Neural cell (in vitro differentiated cells): ENCODE measurements around the gene DLG5. TPM values are rescaled to one million over a fixed set of nuclear protein-coding genes. Genes with fewer than 3 reads are reported as not detected.

Experiments
- H2AFZ ChIP-seq: fragments of 200-600, 300-800 bp; sonication (generic), shearing (Covaris generic); 2 replicates; pipeline ENCODE4 v1.6.0; 2014; ENCODE audit warnings: low read depth, mild to moderate bottlenecking, antibody characterized with exemption, low read length, moderate library complexity
- H3F3A ChIP-seq: fragments of 200-600 bp; shearing (Covaris generic); 2 replicates; pipeline ENCODE4 v1.6.1; 2016; ENCODE audit warnings: mild to moderate bottlenecking, moderate library complexity, mixed read lengths, antibody characterized with exemption, low read length; ENCODE audit not compliant: insufficient read depth, poor library complexity, severe bottlenecking
- H3K27ac ChIP-seq: fragments of 200-600, 300-800 bp; sonication (generic), shearing (Covaris generic); 2 replicates; pipeline ENCODE4 v1.5.1; 2014; ENCODE audit warnings: mild to moderate bottlenecking, low read length, moderate library complexity
- H3K27me3 ChIP-seq: fragments of 300-800, 200-600 bp; sonication (generic), shearing (Covaris generic); 2 replicates; pipeline ENCODE4 v1.6.0; 2014; ENCODE audit warnings: mild to moderate bottlenecking, low read depth, low read length, moderate library complexity; ENCODE audit not compliant: insufficient read depth
- H3K36me3 ChIP-seq: fragments of 300-800, 200-600 bp; sonication (generic), shearing (Covaris generic); 2 replicates; pipeline ENCODE4 v1.5.1; 2014; ENCODE audit warnings: mild to moderate bottlenecking, antibody characterized with exemption, low read length, moderate library complexity; ENCODE audit not compliant: insufficient read depth
- H3K4me2 ChIP-seq: fragments of 300-800, 200-600 bp; sonication (generic), shearing (Covaris generic); 2 replicates; pipeline ENCODE4 v1.6.0; 2014; ENCODE audit warnings: mild to moderate bottlenecking, low read length
- H3K4me3 ChIP-seq: fragments of 300-800, 200-600 bp; sonication (generic), shearing (Covaris generic); 2 replicates; pipeline ENCODE4 v1.5.1; 2014; ENCODE audit warnings: mild to moderate bottlenecking, low read length, moderate library complexity
- H3K79me2 ChIP-seq: fragments of 200-600 bp; shearing (Covaris generic); replicated peaks from 2 replicates; pipeline ENCODE4 v1.6.0; 2014; ENCODE audit warnings: mild to moderate bottlenecking, low read length, moderate library complexity; ENCODE audit not compliant: insufficient read depth
- H3K9ac ChIP-seq: fragments of 300-800, 200-600 bp; sonication (generic), shearing (Covaris generic); 2 replicates; pipeline ENCODE4 v1.6.1; 2016; ENCODE audit warnings: mild to moderate bottlenecking, low read length, mixed read lengths
- H3K9me2 ChIP-seq: fragments of 200-600 bp; shearing (Covaris generic); 2 replicates; pipeline ENCODE4 v1.6.1; 2016; ENCODE audit warnings: mild to moderate bottlenecking, low read length, mixed read lengths; ENCODE audit not compliant: insufficient read depth
- H3K9me3 ChIP-seq: fragments of 200-600, 300-800 bp; sonication (generic), shearing (Covaris generic); 2 replicates; pipeline ENCODE4 v1.6.1; 2016; ENCODE audit warnings: mild to moderate bottlenecking, mixed run types, low read length, moderate library complexity, mixed read lengths
- H4K20me1 ChIP-seq: fragments of 200-600 bp; shearing (Covaris generic); 2 replicates; pipeline ENCODE4 v1.6.1; 2016; ENCODE audit warnings: mild to moderate bottlenecking, mixed run types; ENCODE audit not compliant: insufficient read depth
- EP300 ChIP-seq: fragments of 450-650 bp; conservative IDR thresholded peaks from 2 replicates; pipeline ENCODE4 v1.6.1; 2014; ENCODE audit warnings: antibody characterized with exemption, mild to moderate bottlenecking, moderate library complexity; ENCODE audit not compliant: poor library complexity, severe bottlenecking
- EZH2 ChIP-seq: fragments of 200-600, 300-800 bp; shearing (Covaris generic), sonication (generic); IDR thresholded peaks from 2 replicates; pipeline ENCODE4 v1.6.1; 2014; ENCODE audit warnings: antibody characterized with exemption, low read length, borderline replicate concordance, mild to moderate bottlenecking; ENCODE audit not compliant: insufficient read depth, poor library complexity, severe bottlenecking
- MXI1 ChIP-seq: fragments of 450-650 bp; conservative IDR thresholded peaks from 2 replicates; pipeline ENCODE4 v1.6.1; 2014; ENCODE audit warnings: antibody characterized with exemption, mild to moderate bottlenecking; ENCODE audit not compliant: poor library complexity, severe bottlenecking
- POLR2AphosphoS5 ChIP-seq: IDR thresholded peaks from 2 replicates; pipeline ENCODE4 v1.6.1; 2012
- RAD21 ChIP-seq: fragments of 450-650 bp; conservative IDR thresholded peaks from 2 replicates; pipeline ENCODE4 v1.6.1; 2014; ENCODE audit warnings: antibody characterized with exemption, mild to moderate bottlenecking, moderate library complexity
- REST ChIP-seq: IDR thresholded peaks from 2 replicates; pipeline ENCODE4 v1.6.1; 2012; ENCODE audit warnings: borderline replicate concordance
- SMC3 ChIP-seq: fragments of 450-650 bp; conservative IDR thresholded peaks from 2 replicates; pipeline ENCODE4 v1.6.1; 2014; ENCODE audit warnings: antibody characterized with exemption, mild to moderate bottlenecking, moderate library complexity; ENCODE audit not compliant: poor library complexity
- TAF1 ChIP-seq: IDR thresholded peaks from 2 replicates; pipeline ENCODE4 v1.6.1; 2012; ENCODE audit warnings: low read depth
- polyA plus RNA-seq: library from polyadenylated mRNA; depleted of rRNA; stranded (reverse); fragments of >200 nt; gene quantifications from 2 replicates; pipeline ENCODE4 v1.2.3, GENCODE V29; 2014
- TF ChIP-seq, protein P1 (sequence below): fragments of 450-650 bp; IDR thresholded peaks from 2 replicates; pipeline ENCODE4 v1.5.1; 2014; ENCODE audit warnings: antibody characterized with exemption, mild to moderate bottlenecking, moderate library complexity; ENCODE audit not compliant: poor library complexity, severe bottlenecking

The DLG5 gene
- polyA plus RNA-seq, 1 donor from 2014 or later = 72.9 TPM

GRCh38 chr10:77922055-77922454 is 4.5 kb downstream of the DLG5 start:
- Histone ChIP-seq H3K4me2 (no peak overlapping the region), H4K20me1 (no peaks in the 10 kb centered on the region), H3K9me3 (no peaks in the 10 kb centered on the region), H3K9me2 (no peaks in the 10 kb centered on the region), H3K27me3 (no peaks in the 10 kb centered on the region), H3F3A (no peaks in the 10 kb centered on the region), H3K9ac (no peak overlapping the region), H3K4me3 (no peak overlapping the region), H3K79me2 (peaks cover 87% of the 10 kb centered on the region), H2AFZ (no peak overlapping the region), H3K27ac (no peak overlapping the region), H3K36me3 (no peaks in the 10 kb centered on the region)
- TF ChIP-seq MXI1 (no peak), EZH2 (no peak), SMC3 (no peak), RAD21 (no peak), EP300 (no peak), POLR2AphosphoS5 (no peak), REST (no peak), TAF1 (no peak)
- TF ChIP-seq, protein P1, sequence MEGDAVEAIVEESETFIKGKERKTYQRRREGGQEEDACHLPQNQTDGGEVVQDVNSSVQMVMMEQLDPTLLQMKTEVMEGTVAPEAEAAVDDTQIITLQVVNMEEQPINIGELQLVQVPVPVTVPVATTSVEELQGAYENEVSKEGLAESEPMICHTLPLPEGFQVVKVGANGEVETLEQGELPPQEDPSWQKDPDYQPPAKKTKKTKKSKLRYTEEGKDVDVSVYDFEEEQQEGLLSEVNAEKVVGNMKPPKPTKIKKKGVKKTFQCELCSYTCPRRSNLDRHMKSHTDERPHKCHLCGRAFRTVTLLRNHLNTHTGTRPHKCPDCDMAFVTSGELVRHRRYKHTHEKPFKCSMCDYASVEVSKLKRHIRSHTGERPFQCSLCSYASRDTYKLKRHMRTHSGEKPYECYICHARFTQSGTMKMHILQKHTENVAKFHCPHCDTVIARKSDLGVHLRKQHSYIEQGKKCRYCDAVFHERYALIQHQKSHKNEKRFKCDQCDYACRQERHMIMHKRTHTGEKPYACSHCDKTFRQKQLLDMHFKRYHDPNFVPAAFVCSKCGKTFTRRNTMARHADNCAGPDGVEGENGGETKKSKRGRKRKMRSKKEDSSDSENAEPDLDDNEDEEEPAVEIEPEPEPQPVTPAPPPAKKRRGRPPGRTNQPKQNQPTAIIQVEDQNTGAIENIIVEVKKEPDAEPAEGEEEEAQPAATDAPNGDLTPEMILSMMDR = no peak

GRCh38 chr10:77921395-77921794 is 5.2 kb downstream of the DLG5 start:
- H2AFZ ChIP-seq = no peak overlapping the region
- no peak overlapping the region for H3K27ac ChIP-seq
- no peaks in the 10 kb centered on the region for H3K27me3 ChIP-seq
- no peaks in the 10 kb centered on the region for H3K9me3 ChIP-seq
- H3K9me2 ChIP-seq = no peaks in the 10 kb centered on the region
- no peaks in the 10 kb centered on the region for H3K36me3 ChIP-seq
- no peaks in the 10 kb centered on the region for H4K20me1 ChIP-seq
- no peaks in the 10 kb centered on the region for H3F3A ChIP-seq
- no peak overlapping the region for H3K9ac ChIP-seq
- H3K4me3 ChIP-seq = no peak overlapping the region
- peaks cover 92% of the 10 kb centered on the region for H3K79me2 ChIP-seq
- no peak overlapping the region for H3K4me2 ChIP-seq
- TF ChIP-seq TAF1 (no peak), MXI1 (no peak), SMC3 (no peak), POLR2AphosphoS5 (no peak), EP300 (no peak), RAD21 (no peak), EZH2 (no peak), REST (no peak)
- TF ChIP-seq, protein P1 = no peak
